Nephron (organoid): ENCODE data around the gene EGLN3.

ENCODE experiments used
- H3K27ac Mint-ChIP-seq, 3 experiments: 2 replicates each; pipeline ENCODE4 v1.8.0; 2020; ENCODE audit warnings: mixed read lengths in 3 of 3, mild to moderate bottlenecking in 2 of 3, moderate library complexity in 1 of 3
- H3K27me3 Mint-ChIP-seq: 2 replicates; pipeline ENCODE4 v1.8.0; 2021; ENCODE audit warnings: low read depth, mild to moderate bottlenecking, moderate library complexity, mixed read lengths
- H3K36me3 Mint-ChIP-seq: 2 replicates; pipeline ENCODE4 v1.8.0; 2020; ENCODE audit warnings: low read depth, mixed read lengths
- H3K4me1 Mint-ChIP-seq: 2 replicates; pipeline ENCODE4 v1.8.0; 2020; ENCODE audit warnings: mixed read lengths
- H3K4me3 Mint-ChIP-seq, 3 experiments: 2 replicates each; pipeline ENCODE4 v1.8.0; 2020; ENCODE audit warnings: mild to moderate bottlenecking in 3 of 3, mixed read lengths in 3 of 3, moderate library complexity in 2 of 3
- H3K9me3 Mint-ChIP-seq: 2 replicates; pipeline ENCODE4 v1.8.0; 2020; ENCODE audit warnings: mixed read lengths
- TF ChIP-seq, protein P1 (sequence below), 3 experiments: fragments of 200-600 bp; sonication (generic); IDR thresholded peaks; one replicate each; pipeline ENCODE4 v1.5.0; 2021; ENCODE audit warnings: antibody characterized with exemption in 3 of 3; ENCODE audit not compliant: unreplicated experiment in 3 of 3

EGLN3 gene

DNA sequence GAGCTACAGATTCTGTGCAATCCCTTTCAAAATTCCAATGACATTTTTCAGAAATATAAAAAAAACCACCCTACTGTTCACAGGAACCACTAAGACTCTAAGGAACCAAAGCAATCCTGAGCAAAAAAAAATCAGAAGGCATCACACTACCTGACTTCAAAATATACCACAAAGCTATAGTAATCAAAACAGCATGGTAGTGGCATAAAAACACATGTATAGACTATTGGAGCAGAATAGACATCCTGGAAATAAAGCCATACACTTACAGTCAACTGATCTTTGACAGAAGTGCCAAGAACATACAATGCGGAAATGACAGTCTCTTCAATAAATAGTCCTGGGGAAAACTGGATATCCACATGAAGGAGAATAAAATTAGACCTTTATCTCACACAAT is 56.5 kb downstream of the EGLN3 start:
- Mint-ChIP-seq H3K4me1 (no peaks in the 10 kb centered on the region), H3K36me3 (peaks cover 12% of the 10 kb centered on the region), H3K27ac (no peak overlapping the region), H3K9me3 (peaks cover 27% of the 10 kb centered on the region), H3K27me3 (no peaks in the 10 kb centered on the region), H3K4me3 (no peak overlapping the region)
- TF ChIP-seq, protein P1, sequence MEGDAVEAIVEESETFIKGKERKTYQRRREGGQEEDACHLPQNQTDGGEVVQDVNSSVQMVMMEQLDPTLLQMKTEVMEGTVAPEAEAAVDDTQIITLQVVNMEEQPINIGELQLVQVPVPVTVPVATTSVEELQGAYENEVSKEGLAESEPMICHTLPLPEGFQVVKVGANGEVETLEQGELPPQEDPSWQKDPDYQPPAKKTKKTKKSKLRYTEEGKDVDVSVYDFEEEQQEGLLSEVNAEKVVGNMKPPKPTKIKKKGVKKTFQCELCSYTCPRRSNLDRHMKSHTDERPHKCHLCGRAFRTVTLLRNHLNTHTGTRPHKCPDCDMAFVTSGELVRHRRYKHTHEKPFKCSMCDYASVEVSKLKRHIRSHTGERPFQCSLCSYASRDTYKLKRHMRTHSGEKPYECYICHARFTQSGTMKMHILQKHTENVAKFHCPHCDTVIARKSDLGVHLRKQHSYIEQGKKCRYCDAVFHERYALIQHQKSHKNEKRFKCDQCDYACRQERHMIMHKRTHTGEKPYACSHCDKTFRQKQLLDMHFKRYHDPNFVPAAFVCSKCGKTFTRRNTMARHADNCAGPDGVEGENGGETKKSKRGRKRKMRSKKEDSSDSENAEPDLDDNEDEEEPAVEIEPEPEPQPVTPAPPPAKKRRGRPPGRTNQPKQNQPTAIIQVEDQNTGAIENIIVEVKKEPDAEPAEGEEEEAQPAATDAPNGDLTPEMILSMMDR (IDR thresholded peaks at IDR 0.05; ENCODE audit: unreplicated experiment in 3 of 3), result no peak

DNA sequence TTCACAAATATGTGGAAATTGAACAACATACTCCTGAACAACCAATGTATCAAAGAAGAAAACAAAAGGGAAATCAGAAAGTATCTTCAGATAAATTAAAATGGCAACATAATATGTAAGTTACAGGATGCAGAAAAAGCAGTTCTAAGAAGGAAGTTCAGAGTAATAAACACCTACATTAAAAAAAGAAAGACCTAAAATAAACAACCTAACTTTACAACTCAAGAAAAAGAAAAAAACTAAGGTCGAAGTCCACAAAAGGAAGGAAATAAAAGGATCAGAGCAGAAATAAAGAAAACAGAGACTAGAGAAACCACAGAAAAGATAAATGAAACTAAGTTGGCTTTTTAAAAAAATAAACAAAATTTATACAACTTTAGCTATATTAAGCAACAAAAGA is 59.2 kb downstream of the EGLN3 start:
- Mint-ChIP-seq H3K36me3 (peaks cover 12% of the 10 kb centered on the region), H3K4me1 (no peaks in the 10 kb centered on the region), H3K27ac (no peak overlapping the region)

DNA sequence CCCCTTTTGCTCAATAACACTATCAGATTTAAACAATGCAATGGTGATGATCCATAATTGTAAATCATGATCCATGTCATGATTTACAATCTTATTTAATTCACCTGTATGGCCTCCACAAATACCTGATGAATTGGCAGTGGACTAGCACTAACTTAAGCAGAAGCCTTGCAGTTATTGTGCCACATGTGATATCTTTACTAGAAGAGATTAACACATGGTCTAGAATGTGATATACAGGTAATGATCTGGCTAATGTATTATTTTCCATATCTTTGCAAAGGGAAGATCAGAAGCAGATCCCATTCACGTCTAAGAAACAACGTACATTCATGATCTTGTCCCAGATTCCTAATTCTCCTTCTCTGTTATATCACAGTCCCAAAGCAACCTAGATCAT is 66.0 kb downstream of the EGLN3 start:
- Mint-ChIP-seq H3K9me3 (peaks cover 15% of the 10 kb centered on the region), H3K4me1 (no peaks in the 10 kb centered on the region), H3K27me3 (no peaks in the 10 kb centered on the region), H3K4me3 (no peak overlapping the region), H3K27ac (no peak overlapping the region), H3K36me3 (no peaks in the 10 kb centered on the region)
- TF ChIP-seq, protein P1 (IDR thresholded peaks at IDR 0.05; ENCODE audit: unreplicated experiment in 3 of 3), result no peak

More for the DNA sequence above, 59.2 kb downstream of the EGLN3 start:
- peaks cover 30% of the 10 kb centered on the region for H3K9me3 Mint-ChIP-seq
- no peaks in the 10 kb centered on the region for H3K27me3 Mint-ChIP-seq
- H3K4me3 Mint-ChIP-seq, result no peak overlapping the region
- TF ChIP-seq, protein P1 (IDR thresholded peaks at IDR 0.05; ENCODE audit: unreplicated experiment in 3 of 3), result no peak

DNA sequence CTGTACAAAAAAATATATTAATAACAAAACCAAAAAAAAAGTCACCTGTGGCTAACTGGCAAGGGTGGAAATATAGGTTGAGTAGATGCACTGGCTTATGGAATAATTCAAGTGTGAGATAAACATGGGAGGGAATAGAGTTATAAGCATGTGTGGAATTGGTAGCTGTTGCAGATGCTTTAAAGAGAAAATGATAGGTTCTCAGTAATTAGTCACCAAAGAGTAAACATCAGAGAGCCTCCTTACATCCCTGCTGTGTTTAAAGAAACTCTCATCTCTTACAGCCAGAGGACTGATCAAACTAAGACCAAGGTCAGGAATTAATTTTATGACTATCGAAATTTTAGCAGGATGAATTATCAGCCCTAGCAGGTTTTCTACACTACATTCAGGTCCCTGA is 70.5 kb downstream of the EGLN3 start:
- H3K9me3 Mint-ChIP-seq, result peaks cover 24% of the 10 kb centered on the region
- TF ChIP-seq, protein P1 (IDR thresholded peaks at IDR 0.05; ENCODE audit: unreplicated experiment in 3 of 3), result no peak

DNA sequence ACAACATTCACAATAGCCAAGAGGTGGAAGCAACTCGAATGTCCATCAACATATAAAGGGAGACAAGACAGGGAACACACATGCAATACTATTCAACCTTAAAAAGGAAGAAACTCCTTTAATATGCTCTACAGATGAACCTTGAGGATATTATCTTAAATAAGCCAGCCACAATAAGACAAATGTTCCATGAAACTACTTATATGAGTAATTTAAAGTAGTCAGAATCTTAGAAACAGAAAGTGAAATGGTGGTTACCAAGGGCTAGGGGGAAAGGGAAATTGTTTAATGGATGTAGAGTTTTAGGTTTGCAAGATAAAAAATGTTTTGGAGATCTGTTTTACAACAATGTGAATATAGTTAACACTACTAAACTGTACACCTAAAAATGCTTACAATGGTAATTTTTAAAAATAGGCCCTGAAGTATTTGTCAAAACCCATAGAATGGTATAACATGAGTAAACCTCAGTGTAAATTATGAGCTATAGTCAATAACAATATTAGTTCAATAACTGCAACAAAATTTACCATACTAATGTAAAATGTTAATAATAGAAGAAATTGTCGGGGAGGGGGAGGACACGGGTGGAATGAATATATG is 71.1 kb downstream of the EGLN3 start:
- Mint-ChIP-seq H3K4me1 (no peaks in the 10 kb centered on the region), H3K27me3 (no peaks in the 10 kb centered on the region), H3K36me3 (peaks cover 17% of the 10 kb centered on the region), H3K27ac (no peak overlapping the region), H3K4me3 (no peak overlapping the region), H3K9me3 (peaks cover 28% of the 10 kb centered on the region)
- TF ChIP-seq, protein P1 (IDR thresholded peaks at IDR 0.05; ENCODE audit: unreplicated experiment in 3 of 3), result no peak

More for the DNA sequence above, 70.5 kb downstream of the EGLN3 start:
- no peaks in the 10 kb centered on the region for H3K4me1 Mint-ChIP-seq
- H3K36me3 Mint-ChIP-seq, result peaks cover 14% of the 10 kb centered on the region
- H3K27me3 Mint-ChIP-seq, result no peaks in the 10 kb centered on the region
- no peak overlapping the region for H3K4me3 Mint-ChIP-seq
- no peak overlapping the region for H3K27ac Mint-ChIP-seq

DNA sequence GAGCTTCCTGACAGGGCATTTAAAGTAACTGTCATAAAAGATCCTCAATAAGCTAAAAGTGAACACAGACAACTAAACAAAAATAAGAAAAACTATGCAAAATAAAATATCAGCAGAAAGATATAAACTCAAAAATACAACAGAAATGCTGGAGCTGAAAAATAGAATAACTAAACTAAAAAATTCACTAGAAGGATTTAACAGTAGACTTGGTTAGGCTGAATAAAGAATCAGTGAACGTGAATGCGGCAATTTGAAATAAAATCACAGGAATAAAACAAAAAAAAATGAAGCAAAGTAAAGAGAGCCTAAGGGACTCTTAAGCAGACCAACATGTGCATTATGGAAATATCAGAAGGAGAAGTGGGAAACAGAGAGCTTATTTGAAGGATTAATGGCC is 74.6 kb downstream of the EGLN3 start:
- H3K27me3 Mint-ChIP-seq, result no peaks in the 10 kb centered on the region
- no peak overlapping the region for H3K27ac Mint-ChIP-seq
- H3K36me3 Mint-ChIP-seq, result peaks cover 22% of the 10 kb centered on the region
- TF ChIP-seq, protein P1 (IDR thresholded peaks at IDR 0.05; ENCODE audit: unreplicated experiment in 3 of 3), result no peak
- peaks cover 38% of the 10 kb centered on the region for H3K9me3 Mint-ChIP-seq
- H3K4me1 Mint-ChIP-seq, result no peaks in the 10 kb centered on the region
- no peak overlapping the region for H3K4me3 Mint-ChIP-seq
